K562 treated with DMSO at 1 percent for 24 hours (cell line): ENCODE measurements around the gene CLTCL1. TPM values are rescaled to one million over a fixed set of nuclear protein-coding genes. Genes with fewer than 3 reads are reported as not detected.

Experiments
- total RNA-seq: library from RNA; unstranded; fragments of 300-600 nt; gene quantifications from 2 replicates; pipeline ENCODE4 v1.2.3, GENCODE V29; 2022; ENCODE audit warnings: low read depth; ENCODE audit not compliant: insufficient read depth

Gene CLTCL1
- total RNA-seq: 32.0 and 36.4 TPM in 2 replicates

DNA sequence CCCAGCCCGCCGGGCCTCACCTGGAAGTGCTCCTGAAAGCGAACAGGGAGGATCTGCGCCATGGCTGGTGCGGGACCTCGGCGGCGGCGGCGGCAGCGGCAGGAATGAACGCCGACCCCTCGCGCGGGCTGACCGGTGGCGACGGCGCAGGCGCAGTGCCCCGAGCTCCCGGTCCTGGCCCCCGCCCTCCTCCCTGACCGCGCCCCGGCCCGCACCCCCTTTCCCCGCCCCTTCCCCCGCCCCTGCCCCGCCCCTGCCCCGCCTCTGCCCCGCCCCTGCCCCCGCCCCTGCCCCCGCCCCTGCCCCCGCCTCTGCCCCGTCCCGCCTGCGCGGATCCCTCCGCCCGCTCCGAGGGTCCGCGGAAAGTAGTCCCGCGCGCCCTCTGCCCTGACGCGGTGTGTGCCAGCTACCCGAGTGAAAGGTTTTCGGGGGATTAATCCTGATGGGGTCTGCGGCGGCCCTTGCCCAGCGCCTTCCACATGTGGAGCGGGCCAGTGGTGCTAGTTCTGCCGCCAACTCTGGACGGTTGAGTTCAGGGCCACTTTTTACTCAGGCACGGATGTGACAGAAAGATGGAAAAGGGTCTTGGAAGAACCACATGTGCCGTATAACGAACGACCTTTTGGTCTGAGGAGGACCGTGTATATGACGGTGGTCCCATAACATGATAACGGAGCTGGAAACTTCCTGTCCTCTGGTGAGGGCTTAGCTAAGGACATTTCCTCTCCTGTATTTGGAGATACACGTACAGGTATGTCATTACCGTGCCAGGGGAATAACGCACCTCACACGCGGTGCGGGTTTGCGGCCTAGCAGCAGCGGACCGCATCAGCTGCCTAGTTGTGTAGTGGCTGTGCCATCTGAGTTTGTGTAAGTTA lies at the start of gene CLTCL1:
Gene CLTCL1 (minus strand): TSS at position 140 of the 878 bp plus-strand sequence. CDS start 78 bp downstream, at position 62.

DNA sequence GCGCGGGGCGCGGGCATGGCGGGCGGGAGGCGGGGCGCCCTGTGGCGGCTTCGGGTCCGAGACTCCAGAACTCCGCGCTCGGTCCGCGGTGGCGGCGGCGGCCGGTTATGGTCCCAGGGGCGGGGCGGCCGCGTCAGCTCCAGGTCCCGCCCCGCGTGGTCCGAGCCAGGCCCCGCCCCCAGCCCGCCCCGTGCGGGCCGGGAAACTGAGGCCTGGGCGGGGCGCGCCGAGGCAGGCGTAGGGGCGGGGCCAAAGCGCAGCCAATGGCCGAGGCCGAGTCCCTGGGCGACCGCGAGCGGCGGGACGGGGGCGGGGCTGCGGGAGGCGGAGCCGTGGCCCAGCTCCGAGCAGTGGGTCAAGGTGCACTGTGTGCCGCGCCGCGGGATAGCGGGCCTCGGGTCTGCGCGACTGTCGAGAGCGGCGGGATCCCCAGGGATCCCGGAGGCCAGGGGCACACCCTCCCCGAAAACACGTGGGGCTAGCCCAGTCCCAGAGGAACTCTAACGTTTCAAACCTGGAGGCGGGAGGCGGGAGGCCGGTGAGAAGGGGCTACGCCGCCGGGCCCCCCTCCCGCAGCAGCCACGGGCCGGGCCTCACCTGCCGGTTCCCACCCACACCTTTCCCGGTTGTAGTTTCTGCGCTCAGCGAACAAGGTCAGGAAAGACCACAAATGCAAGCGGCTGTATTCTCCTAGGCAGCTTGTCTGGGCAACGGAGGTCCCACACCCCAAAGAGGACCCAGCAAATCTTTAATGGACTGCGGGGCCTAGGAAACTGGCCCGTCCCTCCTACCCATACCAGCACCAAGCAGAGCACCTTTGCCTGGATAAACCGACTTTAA lies 112.6 kb downstream of the CLTCL1 start, which contains the start of gene SLC25A1:
Gene SLC25A1 (minus strand): TSS at position 80 of the 840 bp plus-strand sequence. CDS start 63 bp downstream, at position 17.

DNA sequence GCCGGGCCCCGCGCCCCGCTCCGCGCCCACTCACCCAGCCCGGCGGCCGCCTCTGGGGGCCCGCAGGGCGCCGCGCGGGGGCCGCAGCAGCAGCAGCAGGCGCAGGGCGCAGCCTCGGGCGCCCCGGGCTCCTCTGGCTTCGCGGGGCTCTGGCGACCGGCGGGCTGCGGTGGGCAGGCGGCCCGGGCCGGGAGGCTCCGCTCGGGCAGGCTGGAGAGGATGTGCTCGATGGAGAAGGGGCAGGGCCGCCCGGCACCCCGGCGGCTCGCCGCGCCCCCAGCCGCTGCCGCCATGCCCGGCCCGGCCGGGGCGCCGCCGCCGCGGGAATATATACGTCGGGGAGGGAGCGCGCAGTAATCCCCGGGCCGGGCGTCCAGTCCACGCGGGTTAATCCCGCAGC lies 141.5 kb downstream of the CLTCL1 start, which contains the start of gene GSC2:
Gene GSC2 (minus strand): TSS at position 302 of the 400 bp plus-strand sequence. CDS start 9 bp downstream, at position 293.

DNA sequence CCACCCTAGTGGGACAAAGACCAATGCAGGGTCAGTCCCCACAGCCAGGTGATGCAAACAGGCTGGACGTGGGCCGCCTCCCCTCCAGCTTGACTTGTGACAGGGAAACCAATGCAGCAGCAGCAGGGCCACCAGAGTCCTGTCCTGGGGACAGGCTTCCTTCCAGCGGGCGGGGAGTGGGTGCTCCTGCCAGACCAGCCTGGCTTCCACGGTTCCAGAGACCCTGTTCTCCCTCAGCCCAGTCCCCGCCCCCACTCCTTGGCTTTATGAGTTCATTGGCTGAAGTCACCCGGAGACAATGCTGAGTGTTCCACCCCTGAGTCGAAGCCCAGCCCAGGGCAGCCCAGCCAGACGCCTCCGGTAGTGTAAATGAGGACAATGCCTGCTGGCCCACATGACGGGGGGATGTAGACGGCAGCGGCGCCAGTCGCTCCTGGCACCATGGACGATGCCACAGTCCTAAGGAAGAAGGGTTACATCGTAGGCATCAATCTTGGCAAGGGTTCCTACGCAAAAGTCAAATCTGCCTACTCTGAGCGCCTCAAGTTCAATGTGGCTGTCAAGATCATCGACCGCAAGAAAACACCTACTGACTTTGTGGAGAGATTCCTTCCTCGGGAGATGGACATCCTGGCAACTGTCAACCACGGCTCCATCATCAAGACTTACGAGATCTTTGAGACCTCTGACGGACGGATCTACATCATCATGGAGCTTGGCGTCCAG lies 160.4 kb downstream of the CLTCL1 start, which contains the start of gene TSSK2:
Gene TSSK2 (plus strand): TSS at position 350 of the 726 bp plus-strand sequence. CDS start 92 bp downstream, at position 442.

Other genes with a start within 250 kb of the CLTCL1 start
- gene DGCR2, start 169.3 kb downstream of the CLTCL1 start, total RNA-seq: 188 TPM in 2 replicates
- gene TSSK2, start 160.4 kb downstream of the CLTCL1 start, total RNA-seq: not detected in 2 replicates
- gene ESS2, start 147.1 kb downstream of the CLTCL1 start, total RNA-seq: 74.5 and 76.9 TPM in 2 replicates
- not detected in 2 replicates for gene GSC2, start 141.4 kb downstream of the CLTCL1 start, total RNA-seq
- gene SLC25A1, start 113.0 kb downstream of the CLTCL1 start, total RNA-seq: 362 and 399 TPM in 2 replicates
- 111 and 112 TPM in 2 replicates for gene HIRA, start 140.0 kb upstream of the CLTCL1 start, total RNA-seq
- gene MRPL40, start 140.8 kb upstream of the CLTCL1 start, total RNA-seq: 111 and 128 TPM in 2 replicates
- 128 and 132 TPM in 2 replicates for gene C22orf39, start 156.0 kb upstream of the CLTCL1 start, total RNA-seq
- gene UFD1, start 187.5 kb upstream of the CLTCL1 start, total RNA-seq: 418 and 433 TPM in 2 replicates
- gene CDC45, start 188.2 kb upstream of the CLTCL1 start, total RNA-seq: 210 and 225 TPM in 2 replicates
- 0.97 and 1.1 TPM in 2 replicates for gene CLDN5, start 232.7 kb upstream of the CLTCL1 start, total RNA-seq